ENCODE measurements around the gene ALPK1. TPM values are rescaled to one million over a fixed set of nuclear protein-coding genes. Genes with fewer than 3 reads are reported as not detected.

Gene ALPK1
- total and polyA plus RNA-seq, 2 of the 8 experiments (the other 6 are each of a cell fraction or from before 2014, with no cell fraction given), result 0.08 to 0.43 TPM

GRCh38 chr4:112329672-112330375, 32.7 kb downstream of the ALPK1 start:
- ChIA-PET POLR2A (ENCODE audit: partially characterized antibody) (no interaction called here), CTCF (ENCODE audit: partially characterized antibody) (interaction anchor here (0.5 to 6.4 kb wide), 11 partner anchors 8 to 276 kb away, joined by 3 to 133 read pairs (median 12); no protein-coding TSS in a partner anchor)
- H4K91ac ChIP-seq (replicated peaks; ENCODE audit: insufficient read length, low read length), result no peak overlapping the region
- H2AK5ac ChIP-seq (ENCODE audit: low read depth, low read length), result no peak overlapping the region
- 88% methylated on average over 5 of the region's 5 CpGs; no CpG with 5 or more reads in 1 of the 2 experiments for WGBS, 2 experiments (ENCODE audit: extremely low coverage in 1 of 2, insufficient coverage in 1 of 2, insufficient read length in 1 of 2, insufficient replicate concordance in 2 of 2, low coverage in 1 of 2, low lambda C conversion rate in 2 of 2, missing lambda C conversion rate in 1 of 2)
- H3K18ac ChIP-seq (ENCODE audit: extremely low read depth, low read length), result no peak overlapping the region
- H3K79me2 ChIP-seq (ENCODE audit: control insufficient read depth in 1 of 2, insufficient read depth in 2 of 2, low read length in 2 of 2), result no peaks in the 10 kb centered on the region
- H3K23me2 ChIP-seq (ENCODE audit: low read depth, low read length), result no peaks in the 10 kb centered on the region
- H3K4me3 ChIP-seq (ENCODE audit: extremely low read depth in 1 of 4, insufficient read depth in 2 of 4, low read depth in 3 of 4, low read length in 4 of 4), result no peak overlapping the region
- no peak overlapping the region for H2BK5ac ChIP-seq (ENCODE audit: low read depth, low read length)
- H4K20me1 ChIP-seq (replicated peaks in 1 of 2; ENCODE audit: control insufficient read depth in 1 of 2, insufficient read depth in 2 of 2, low read length in 2 of 2), result no peaks in the 10 kb centered on the region
- no peak overlapping the region; the same call in 1 of the 2 replicates for H2BK12ac ChIP-seq (ENCODE audit: low read depth, low read length)
- no peaks in the 10 kb centered on the region; a peak in 2 of 7 replicates for H3K27me3 ChIP-seq (replicated peaks in 1 of 4; ENCODE audit: control insufficient read depth in 3 of 4, extremely low read depth in 1 of 4, insufficient read depth in 3 of 4, low read length in 3 of 4)
- no peak overlapping the region; the same call in 1 of the 2 replicates for H2BK20ac ChIP-seq (ENCODE audit: low read length)
- no peak overlapping the region for H2AFZ ChIP-seq (ENCODE audit: low read length)
- no peak for FAIRE-seq
- H3K4me1 ChIP-seq (replicated peaks in 1 of 4; ENCODE audit: control insufficient read depth in 3 of 4, insufficient read depth in 4 of 4, low read length in 3 of 4), result peaks cover 0 to 2% (median 0%) of the 10 kb centered on the region in 4 experiments; a peak in 1 of 7 replicates
- H3K36me3 ChIP-seq (ENCODE audit: control insufficient read depth in 2 of 4, insufficient read depth in 4 of 4, low read length in 3 of 4), result no peaks in the 10 kb centered on the region
- H3K14ac ChIP-seq (ENCODE audit: insufficient read length), result no peak overlapping the region
- no peak overlapping the region for H2BK120ac ChIP-seq (replicated peaks; ENCODE audit: low read depth, low read length)
- no peak for DNase-seq (ENCODE audit: low read depth in 1 of 2, low spot score in 2 of 2)
- no peak overlapping the region for H3K4ac ChIP-seq (replicated peaks; ENCODE audit: insufficient read length, low read depth, low read length)
- no peak overlapping the region for H4K5ac ChIP-seq (ENCODE audit: insufficient read length, low read depth, low read length)
- no peak overlapping the region for H3K4me2 ChIP-seq (ENCODE audit: insufficient read depth in 1 of 2, low read depth in 2 of 2, low read length in 2 of 2)
- no peak overlapping the region for H3K9ac ChIP-seq (replicated peaks in 1 of 4; ENCODE audit: extremely low read depth in 1 of 4, low read depth in 3 of 4, low read length in 3 of 4)
- no peaks in the 10 kb centered on the region for H3K79me1 ChIP-seq (ENCODE audit: low read depth, low read length)
- H2BK15ac ChIP-seq (ENCODE audit: low read length), result 0 out of 2 replicates have a peak overlapping the region, but pooled peaks have one; percentile 47
- H4K8ac ChIP-seq (ENCODE audit: extremely low read depth, insufficient read depth, low read length), result no peak overlapping the region
- H3K23ac ChIP-seq (ENCODE audit: insufficient read length), result no peak overlapping the region
- no peak overlapping the region for H3K56ac ChIP-seq (replicated peaks; ENCODE audit: insufficient read length, low read depth, low read length)
- no peak overlapping the region for H3K27ac ChIP-seq (ENCODE audit: low read depth, low read length)
- H3K9me3 ChIP-seq (ENCODE audit: insufficient read depth in 2 of 2, low read depth in 1 of 2, low read length in 1 of 2), result no peaks in the 10 kb centered on the region
